CD4-positive, alpha-beta T cell treated with Interleukin-21 for 1 hour (primary cell): ENCODE measurements around the gene PIR.
A peak's percentile ranks its signal among the peaks of the same experiment; 100 is the strongest.

ENCODE experiments used
- DNase-seq: peaks from one replicate; pipeline ENCODE4 v3.0.0-alpha.2; 2020

Gene PIR

GRCh38 chrX:15493118-15493962 lies at the start of gene PIR:
TSS of gene PIR (minus strand) at chrX:15493333. CDS start at chrX:15491257, 2,076 bp downstream.
- peak; percentile 7 for DNase-seq

DNA sequence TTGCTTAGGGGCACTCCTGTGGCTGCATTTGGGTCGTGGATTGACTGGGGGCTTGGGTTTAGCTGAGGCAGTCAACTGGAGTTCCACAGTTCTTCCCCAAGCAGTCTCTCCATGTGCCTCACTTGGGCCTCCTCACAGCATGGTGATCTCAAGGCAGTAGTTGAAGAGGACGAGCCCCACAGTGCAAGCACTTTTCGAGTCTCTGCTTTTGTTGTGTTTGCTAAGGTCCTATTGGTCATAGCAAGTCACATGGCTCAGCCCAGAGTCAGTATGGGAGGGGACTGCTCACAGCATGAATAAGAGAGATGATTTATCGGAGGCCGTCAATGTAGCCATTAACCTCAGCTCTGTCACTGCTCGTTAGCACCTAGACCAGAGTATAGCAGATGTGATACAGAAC lies 37.2 kb upstream of the PIR start:
- DNase-seq, result no peak

GRCh38 chrX:15529165-15529564 lies 36.0 kb upstream of the PIR start:
- no peak for DNase-seq

DNA sequence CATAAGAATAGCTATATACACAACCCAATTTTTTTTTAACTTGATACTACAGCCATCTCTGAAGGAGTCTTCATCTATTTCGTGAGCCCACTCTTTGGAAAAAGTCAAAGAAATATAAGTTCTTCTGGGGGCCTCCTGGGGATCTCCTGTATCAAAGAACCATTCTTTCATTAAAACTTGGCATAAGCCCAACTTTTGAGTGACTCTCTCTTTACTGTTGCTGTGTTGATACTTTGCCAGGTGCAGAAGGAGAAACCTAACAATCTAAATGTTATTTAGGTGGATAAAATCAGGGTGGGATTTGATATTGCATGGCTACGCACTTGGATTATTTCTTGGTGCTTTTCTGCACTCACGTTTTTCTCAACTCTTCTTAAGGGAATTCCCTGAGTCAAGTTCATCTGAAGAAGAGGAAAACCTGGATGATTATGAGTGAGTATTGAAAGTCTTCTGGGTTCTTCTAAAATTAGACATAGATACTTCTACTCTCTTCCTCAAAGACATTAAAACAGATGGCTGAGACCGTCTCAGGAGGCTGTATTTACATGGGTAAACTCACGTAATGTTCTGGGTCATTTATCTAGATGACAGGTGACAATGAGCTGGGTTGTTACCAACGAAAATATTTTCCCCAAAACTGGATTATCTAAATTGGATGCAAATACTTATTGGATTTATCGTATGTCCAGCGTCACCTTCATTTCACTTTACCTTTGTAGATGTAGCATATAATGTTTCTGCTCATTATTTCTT lies 32.7 kb upstream of the PIR start:
- no peak for DNase-seq

DNA sequence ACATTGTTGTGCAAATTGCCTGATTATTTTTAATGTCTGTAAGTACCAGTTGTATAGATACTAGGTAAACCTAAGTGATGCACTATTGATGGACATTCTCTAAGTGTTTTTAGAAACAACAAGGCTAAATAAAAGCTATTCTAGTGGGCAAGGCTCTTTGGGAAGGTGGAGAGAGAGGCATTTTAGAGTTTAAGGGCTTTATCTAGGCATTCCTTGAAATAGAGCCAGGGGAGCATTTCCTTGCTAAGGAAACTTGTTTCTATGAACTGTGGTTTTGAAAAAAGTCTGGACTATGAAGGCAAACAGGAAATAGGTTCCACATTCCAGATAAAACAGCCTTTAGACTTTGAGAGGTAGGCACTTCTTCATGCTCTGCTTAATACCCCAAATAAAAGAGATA lies 31.3 kb upstream of the PIR start:
- no peak for DNase-seq

DNA sequence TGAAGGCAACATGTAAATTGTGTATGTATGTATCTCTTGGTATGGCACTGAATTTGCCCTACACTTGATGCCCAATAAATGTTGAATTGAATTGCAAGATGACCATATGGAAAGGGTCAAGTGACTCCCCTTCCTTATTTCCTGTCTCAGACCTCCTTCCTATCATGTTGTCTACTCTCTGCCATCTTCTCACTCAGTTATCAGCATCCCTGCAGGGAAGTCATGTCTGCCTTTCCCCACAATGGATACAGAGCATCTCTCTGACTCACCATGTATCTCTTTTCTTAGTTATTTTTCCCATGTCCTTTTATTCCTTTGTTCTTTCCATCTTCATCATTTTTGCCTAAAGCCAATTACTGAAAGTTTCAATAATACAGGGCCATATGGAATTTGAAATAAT lies 30.0 kb upstream of the PIR start:
- no peak for DNase-seq

DNA sequence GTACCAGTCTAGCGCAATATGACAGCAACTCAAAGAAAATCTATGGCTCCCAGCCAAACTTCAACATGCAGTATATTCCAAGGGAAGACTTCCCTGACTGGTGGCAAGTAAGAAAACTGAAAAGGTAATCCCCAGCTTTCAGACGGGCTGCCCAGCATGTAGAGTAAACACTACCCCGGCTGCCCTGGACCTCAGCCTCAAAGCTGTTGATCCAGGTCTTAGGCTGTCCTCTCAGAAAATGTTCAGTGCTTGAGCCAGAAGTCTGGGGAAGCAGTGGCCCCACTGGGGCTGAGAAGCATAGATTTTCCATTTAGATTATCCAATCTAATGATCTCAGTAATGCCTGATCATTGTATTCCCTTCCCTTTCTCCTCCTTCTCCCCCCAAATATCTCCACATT lies 29.3 kb upstream of the PIR start:
- DNase-seq, result no peak

DNA sequence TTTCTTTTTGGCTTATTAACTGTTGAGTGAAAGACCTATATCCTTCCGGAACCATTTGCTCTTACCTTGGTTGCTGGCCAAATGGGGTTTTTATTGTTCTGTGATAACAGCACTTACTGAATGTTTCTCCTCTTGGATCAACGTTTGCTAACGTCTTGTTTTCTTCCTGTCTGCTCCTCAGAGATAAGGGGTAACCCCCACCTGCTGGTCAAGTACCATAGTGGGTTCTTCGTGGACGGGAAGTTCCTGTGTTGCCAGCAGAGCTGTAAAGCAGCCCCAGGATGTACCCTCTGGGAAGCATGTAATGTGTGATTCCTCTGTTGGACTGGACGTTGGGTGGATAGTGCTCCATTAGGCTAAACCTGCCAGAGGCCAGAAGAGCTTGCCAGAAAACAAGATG lies 22.8 kb upstream of the PIR start:
- no peak for DNase-seq

DNA sequence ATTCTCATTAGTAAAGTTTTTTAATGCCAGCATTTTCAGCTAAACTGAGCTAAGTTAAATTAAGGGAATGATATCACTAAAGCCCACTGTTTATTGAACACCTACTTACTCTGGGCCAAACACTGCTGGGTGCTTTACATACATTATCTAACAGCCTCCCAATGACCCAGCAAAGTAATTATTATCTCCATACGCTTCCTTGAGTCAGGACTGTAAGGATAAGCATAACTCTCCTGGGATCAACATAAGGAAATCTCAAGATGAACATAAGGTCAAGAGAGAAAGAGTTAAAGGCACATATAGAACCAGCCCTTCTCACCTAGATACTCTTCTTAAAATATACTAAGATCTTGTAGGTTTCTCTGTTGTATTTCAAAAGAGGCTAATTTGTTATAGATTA lies 21.1 kb upstream of the PIR start:
- DNase-seq, result no peak

DNA sequence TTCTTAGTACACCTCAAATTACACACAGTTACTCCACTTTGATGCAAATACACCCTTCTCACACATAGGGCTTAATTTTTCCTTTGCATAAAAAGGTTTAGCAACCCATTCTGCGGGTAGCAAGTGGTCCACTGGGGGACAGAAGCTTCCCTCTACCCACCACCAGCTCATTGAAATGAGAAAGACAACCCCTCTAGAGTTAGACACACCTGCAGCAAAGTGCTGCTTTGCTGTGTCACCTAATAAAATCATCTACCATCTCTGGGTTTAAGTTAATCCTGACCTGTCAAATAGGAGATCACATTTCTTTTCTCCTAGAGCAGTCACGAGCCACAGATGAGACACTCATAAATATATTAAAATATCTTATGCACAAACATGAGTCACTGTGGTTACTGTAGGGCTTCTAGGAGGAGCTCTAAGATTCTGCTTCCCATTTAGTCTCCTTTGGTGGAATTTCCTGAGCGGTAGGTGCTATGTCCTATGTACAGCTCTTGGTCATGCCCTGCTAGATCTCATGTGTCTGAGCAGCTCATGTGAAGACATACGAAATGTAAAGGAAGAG lies 19.4 kb upstream of the PIR start:
- no peak for DNase-seq

DNA sequence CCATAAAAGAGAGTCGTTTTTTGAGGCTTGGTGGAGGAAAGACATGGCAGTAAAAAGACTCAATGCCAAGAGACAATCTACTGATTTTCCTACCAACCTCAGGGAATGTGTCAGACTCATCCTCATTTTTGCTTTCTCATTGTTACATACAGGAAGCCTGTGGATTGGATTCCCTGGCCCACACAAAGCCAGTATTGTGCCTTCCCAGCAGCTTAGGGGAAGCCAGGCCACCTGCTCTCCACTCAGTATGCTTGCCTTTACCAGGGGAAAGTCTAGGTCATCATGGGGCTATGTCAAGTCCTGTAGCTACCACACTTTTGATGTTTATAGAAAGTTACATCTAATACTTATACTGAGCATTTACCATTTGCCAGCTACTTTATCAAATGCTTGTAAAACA lies 18.4 kb upstream of the PIR start:
- DNase-seq, result no peak

GRCh38 chrX:15509845-15510244 lies 16.7 kb upstream of the PIR start:
- DNase-seq, result no peak

DNA sequence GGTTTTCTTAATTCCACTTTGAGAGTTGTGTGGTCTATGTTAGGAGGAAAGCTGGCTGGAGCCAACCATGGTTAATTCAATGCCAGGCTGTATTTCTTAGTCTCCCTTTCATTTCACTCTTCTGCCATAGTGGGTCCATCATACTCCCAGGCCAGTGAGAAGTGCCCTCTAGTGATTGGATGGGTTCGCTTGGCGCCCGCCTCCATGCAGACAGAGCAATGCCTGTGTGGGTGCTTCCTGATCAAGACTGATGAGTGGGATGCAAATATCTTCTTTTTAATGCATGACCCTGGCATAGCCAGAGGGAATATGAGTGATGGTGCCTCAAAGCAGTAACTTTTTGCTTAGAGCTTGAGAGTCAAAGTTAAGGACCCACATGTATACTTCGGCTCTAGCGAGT lies 13.9 kb upstream of the PIR start:
- no peak for DNase-seq

- DNase-seq, result no peak
These were observed 12.0 kb upstream of the PIR start for GRCh38 chrX:15505101-15505500.

GRCh38 chrX:15504661-15505060 lies 11.5 kb upstream of the PIR start:
- no peak for DNase-seq

GRCh38 chrX:15501506-15501905 lies 8.4 kb upstream of the PIR start:
- no peak for DNase-seq

GRCh38 chrX:15500497-15500966 lies 7.4 kb upstream of the PIR start, which contains the start of gene BMX:
TSS of gene BMX (plus strand) at chrX:15500807. CDS start at chrX:15508354, 7,547 bp downstream.
- DNase-seq, result no peak

DNA sequence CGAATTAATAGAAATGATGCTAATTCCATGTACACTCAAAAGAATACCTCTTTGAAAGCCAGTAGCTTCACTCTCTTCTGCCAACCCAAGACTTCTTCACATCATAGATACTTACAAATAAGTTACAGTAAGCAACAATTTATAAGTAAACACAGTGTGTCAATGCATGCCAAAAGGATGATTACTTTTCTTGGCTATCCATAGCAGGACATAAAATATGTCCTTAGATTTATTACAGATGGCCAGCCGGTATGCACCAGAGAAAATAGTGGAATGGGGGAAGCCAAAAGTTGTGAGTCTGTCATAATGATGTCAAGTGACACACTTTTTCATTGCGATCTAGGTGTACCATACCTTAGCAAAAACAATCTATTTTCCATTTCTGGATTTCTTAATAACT lies 6.8 kb upstream of the PIR start:
- no peak for DNase-seq

DNA sequence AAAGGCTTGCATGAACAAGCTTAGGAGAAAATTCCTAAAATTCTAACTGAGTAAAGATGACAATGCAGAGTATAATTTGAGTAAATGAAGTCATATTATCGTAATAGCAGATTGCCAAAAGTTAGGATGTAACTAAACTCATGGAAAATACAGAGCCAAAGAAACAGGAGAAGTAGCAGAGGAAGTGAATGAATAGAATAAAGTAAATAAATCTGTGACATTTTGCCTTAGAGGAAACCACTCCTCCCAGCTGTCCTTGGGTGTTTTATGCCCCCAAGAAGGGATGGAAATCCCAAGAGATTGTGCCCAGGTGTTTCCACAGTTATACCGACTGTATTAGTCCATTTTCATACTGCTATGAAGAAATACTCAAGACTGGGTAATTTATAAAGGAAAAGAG lies 5.6 kb upstream of the PIR start:
- no peak for DNase-seq

GRCh38 chrX:15497865-15498264 lies 4.7 kb upstream of the PIR start:
- DNase-seq, result peak; percentile 45

- no peak for DNase-seq
These were observed 3.7 kb upstream of the PIR start for GRCh38 chrX:15496824-15497223.

- no peak for DNase-seq
These were observed 2.7 kb upstream of the PIR start for GRCh38 chrX:15495801-15496200.

DNA sequence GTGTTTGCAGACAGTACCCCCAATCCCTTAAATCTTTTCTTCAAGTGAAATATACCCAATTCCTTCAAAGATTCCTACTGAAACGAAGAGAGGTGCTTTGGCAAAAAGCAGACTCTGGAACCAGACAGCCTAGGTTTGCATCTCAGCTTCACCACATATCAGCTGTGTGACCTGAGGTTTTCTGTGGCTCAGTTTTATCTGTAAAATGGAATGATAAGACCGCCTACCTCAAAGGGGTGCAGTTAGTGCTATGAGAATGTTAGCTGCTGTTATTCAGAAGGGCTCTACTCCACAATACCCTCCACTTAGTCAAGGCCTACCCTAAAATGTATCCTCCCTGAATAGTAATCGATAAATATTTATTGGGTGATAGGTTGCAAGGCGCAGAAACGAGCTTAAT lies 664 bp downstream of the PIR start:
- no peak for DNase-seq

DNA sequence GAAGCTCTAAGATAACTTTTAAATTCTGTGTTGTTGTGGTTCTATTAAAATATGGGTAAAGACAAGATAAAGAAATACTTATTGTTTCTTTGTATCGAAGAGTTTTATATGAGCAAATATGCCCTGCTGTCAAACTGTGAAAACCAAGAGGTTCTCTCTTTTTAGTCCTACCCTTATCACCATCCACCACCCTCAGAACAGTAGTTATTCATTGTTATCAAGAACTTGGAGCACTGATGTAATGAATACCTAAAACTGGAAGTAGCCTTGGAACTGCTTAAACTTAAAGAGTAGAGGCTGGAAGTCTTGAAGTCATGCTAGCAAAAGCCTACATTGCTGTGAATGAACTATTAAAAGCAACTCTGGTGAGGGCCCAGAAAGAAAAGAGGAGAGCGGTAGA lies 9.2 kb downstream of the PIR start:
- no peak for DNase-seq
